GM12872 (cell line): ENCODE measurements around the gene AP5B1.

ENCODE experiments used
- CTCF ChIP-seq: IDR thresholded peaks from 3 replicates; pipeline ENCODE4 v1.5.1; 2011; ENCODE audit warnings: low read depth, mild to moderate bottlenecking, low read length, moderate library complexity; ENCODE audit not compliant: insufficient read depth

AP5B1 gene

GRCh38 chr11:65779669-65779918 is 1.2 kb downstream of the AP5B1 start:
- no peak for TF ChIP-seq CTCF

DNA sequence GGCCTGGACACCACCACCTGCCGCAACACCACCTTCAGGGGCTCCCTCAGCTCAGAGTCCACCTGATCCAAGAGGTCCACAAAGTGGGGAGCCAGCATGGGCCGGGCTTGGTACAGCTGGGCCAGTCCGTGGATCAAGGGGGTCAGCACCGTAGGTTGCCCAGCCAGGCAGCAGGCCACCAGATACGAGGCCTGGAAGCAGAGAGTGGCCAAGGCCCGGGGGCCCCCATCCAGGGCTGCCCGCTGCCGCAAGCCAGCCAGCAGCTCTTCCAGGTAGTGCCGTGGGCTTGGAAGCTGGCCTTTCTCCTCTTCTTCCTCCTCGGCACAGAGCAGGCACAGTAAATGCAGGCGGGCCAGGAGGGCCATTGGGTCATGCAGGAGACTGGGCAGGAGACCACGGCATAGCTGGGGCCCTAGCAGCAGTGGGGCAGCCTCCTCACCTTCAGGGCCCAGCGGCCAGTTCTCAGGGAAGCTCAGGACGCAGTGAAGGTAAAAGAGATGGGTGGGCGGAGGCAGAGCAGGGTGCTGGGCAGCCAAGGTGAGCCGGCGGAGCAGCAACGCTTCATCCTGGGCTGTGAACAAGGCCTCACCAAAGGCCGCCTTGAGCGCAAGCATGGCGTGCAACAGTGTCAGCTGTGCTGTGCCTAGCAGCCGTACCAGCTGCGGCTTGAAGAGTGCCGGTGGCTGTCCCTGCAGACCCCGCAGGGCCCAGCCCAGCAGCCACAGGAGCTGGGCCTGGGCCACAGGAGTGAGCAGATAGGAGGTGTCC is 1.7 kb downstream of the AP5B1 start:
- TF ChIP-seq CTCF = no peak

DNA sequence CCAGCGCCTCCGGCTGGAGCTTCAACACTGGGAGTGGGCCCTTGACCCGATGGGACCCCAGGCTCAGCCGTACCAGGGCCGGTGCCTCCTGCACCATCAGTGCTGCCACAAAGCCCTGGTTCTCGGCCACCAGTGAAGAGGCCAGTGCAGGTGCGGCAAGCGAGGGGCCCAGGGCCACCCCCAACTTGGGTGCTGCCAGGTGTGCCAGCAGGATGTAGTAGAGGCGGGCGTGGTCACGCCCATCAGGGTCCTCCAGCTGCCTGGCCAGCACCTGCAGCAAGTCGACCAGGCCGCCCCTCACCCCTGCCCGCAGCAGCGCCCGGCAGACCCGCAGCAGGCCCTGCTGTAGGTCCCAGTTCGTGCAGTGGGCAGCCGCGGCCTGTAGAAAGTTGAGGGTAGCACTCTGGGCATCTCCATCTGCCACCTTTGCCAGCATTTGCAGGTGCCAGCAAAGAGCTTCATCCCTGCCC is 2.3 kb downstream of the AP5B1 start:
- TF ChIP-seq CTCF = no peak

DNA sequence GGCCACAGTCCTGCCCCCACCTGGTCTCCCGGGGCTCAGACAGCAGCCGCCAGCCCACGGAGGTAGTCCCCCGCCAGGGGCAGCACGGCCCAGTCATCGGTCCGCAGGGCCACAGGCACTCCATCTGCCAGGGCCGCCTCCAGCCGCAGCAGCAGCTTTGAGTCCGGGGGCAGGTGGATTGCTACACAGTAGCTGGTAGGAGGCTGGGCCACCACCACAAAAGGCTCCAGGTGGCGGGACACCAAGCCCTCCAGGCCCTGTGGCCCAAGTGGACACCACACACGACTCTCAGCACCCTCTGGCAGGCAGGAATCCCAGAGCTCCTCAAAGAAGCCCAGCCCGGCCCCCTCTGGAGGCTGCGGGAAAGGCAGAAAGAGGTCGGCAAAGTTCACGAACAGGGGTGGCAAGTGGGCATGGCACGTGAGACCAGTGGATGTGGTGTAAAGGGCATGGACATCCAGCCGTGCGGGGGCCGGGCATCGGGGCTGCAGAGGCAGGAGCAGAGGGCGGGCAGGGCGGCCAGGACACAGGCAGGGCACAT is 2.9 kb downstream of the AP5B1 start:
- TF ChIP-seq CTCF = no peak

DNA sequence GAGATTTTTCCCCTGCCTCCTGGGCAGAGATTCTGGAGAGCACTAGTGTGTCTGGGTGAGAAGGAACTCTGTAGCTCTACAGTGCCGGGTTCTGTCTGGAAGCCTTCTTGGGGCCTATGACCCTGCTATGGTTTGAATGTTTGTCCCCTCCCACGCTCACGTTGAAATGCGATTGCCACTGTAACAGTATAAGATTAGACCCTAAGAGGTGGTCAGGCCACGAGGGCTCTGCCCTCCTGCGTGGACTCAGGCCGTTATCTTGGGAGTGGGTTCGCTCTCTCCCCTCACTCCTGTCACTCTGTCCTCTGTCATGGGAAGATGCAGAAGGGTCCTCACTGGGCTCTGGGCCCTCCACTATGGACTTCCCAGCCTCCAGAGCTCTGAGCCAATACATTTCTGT is 3.5 kb downstream of the AP5B1 start:
- no peak for TF ChIP-seq CTCF

- TF ChIP-seq CTCF = no peak
These were observed 4.0 kb downstream of the AP5B1 start for GRCh38 chr11:65776710-65777141.

DNA sequence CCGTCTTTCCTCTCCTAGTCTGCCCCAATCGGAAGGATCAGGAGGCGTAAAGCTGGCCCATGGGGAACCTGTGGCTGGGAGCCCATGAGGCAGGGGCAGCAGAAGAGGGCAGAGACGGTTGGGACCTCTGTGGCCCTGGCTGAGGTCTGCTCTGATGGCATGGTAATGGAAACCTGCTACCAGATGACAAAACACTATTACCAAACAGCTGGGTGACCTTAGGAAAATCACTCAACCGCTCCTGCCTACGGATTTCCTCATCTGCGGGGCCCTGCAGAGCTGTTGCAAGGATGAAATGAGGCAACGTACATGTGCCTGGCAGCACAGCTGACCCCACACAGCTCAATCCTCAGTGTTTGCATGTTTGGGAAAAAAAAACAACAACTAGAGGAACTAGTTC is 4.6 kb downstream of the AP5B1 start:
- no peak for TF ChIP-seq CTCF
